Skeletal muscle tissue (tissue), 4 donors: ENCODE results near the gene BPHL. TPM values are rescaled to one million over a fixed set of nuclear protein-coding genes. Genes with fewer than 3 reads are reported as not detected.

Experiments used
- H3K27ac ChIP-seq: one replicate; pipeline ENCODE4 v1.7.0; 2013; ENCODE audit warnings: mild to moderate bottlenecking, low read depth, low read length, inconsistent platforms
- H3K27me3 ChIP-seq, 3 donors: one replicate each; pipeline ENCODE4 v1.7.0; 2013; ENCODE audit warnings: low read length in 3 of 3; ENCODE audit not compliant: control insufficient read depth in 3 of 3, insufficient read depth in 3 of 3
- H3K36me3 ChIP-seq, 3 donors: one replicate each; pipeline ENCODE4 v1.7.0; 2013; ENCODE audit warnings: low read length in 3 of 3; ENCODE audit not compliant: control insufficient read depth in 3 of 3, insufficient read depth in 3 of 3
- H3K4me1 ChIP-seq, 3 donors: one replicate each; pipeline ENCODE4 v1.7.0; 2013; ENCODE audit warnings: low read length in 3 of 3, mild to moderate bottlenecking in 3 of 3; ENCODE audit not compliant: control insufficient read depth in 3 of 3, insufficient read depth in 3 of 3
- H3K4me3 ChIP-seq, 3 donors: one replicate each; pipeline ENCODE4 v1.7.0; 2013; ENCODE audit warnings: low read length in 3 of 3
- H3K9ac ChIP-seq, 3 donors: one replicate each; pipeline ENCODE4 v1.7.0; 2013; ENCODE audit warnings: low read length in 3 of 3, mild to moderate bottlenecking in 3 of 3, moderate library complexity in 2 of 3, low read depth in 1 of 3
- H3K9me3 ChIP-seq, 3 donors: one replicate each; pipeline ENCODE4 v1.7.0; 2013; ENCODE audit warnings: low read length in 3 of 3; ENCODE audit not compliant: control insufficient read depth in 3 of 3
- total RNA-seq: library from RNA; depleted of rRNA; stranded (reverse); fragments of >200 nt; gene quantifications from one replicate; pipeline ENCODE4 v1.2.3, GENCODE V29; 2014
- donor health status: Osteomylitis.

BPHL gene
- total RNA-seq, 1 donor from 2014 or later: 17.7 TPM

DNA sequence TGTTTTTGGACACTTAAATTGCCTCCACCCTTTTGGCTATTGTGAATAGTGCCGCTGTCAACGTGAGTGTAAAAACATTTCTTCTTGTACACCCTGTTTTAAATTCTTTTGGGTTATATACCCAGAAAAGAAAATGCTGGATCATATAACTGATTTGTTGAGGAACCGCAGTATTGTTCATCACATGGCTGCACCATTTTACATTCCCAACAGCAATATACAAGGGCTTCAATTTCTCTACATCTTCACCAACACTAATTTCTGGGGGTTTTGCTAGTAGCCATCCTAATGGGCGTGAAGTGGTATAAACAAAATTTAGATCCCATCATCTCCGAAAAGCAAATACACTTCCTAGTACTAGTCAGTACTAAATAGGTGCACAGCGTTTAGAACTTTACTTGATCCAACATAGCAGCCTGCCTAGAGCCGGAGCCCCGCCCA is 579 bp upstream of the BPHL start:
- Histone ChIP-seq H3K9me3 (no peaks in the 10 kb centered on the region), H3K36me3 (peaks cover 13 to 18% (median 14%) of the 10 kb centered on the region in 3 donors), H3K9ac (peak overlapping the region; percentile 76 to 91 (median 83)), H3K27ac (peak overlapping the region; percentile 82), H3K27me3 (no peaks in the 10 kb centered on the region), H3K4me1 (peaks cover 8 to 19% (median 12%) of the 10 kb centered on the region in 3 donors), H3K4me3 (peak overlapping the region; percentile 78 to 92 (median 88))

- H3K4me3 ChIP-seq: peak overlapping the region; percentile 78 to 92 (median 88)
- H3K9ac ChIP-seq: peak overlapping the region; percentile 79 to 91 (median 83)
- H3K27me3 ChIP-seq: no peaks in the 10 kb centered on the region
- peaks cover 8 to 19% (median 12%) of the 10 kb centered on the region in 3 donors for H3K4me1 ChIP-seq
- H3K36me3 ChIP-seq: peaks cover 4 to 6% (median 6%) of the 10 kb centered on the region in 3 donors
- no peaks in the 10 kb centered on the region for H3K9me3 ChIP-seq
- H3K27ac ChIP-seq: peak overlapping the region; percentile 82
Observed at GRCh38 chr6:3119040-3119723, 671 bp downstream of the BPHL start.

- no peak overlapping the region for H3K9ac ChIP-seq
- H3K27me3 ChIP-seq: no peaks in the 10 kb centered on the region
- peaks cover 8 to 19% (median 12%) of the 10 kb centered on the region in 3 donors for H3K4me1 ChIP-seq
- H3K9me3 ChIP-seq: no peaks in the 10 kb centered on the region
- H3K27ac ChIP-seq: no peak overlapping the region
- H3K36me3 ChIP-seq: no peaks in the 10 kb centered on the region
- H3K4me3 ChIP-seq: no peak overlapping the region
Observed at GRCh38 chr6:3120765-3121089, 2.2 kb downstream of the BPHL start.

- no peaks in the 10 kb centered on the region for H3K9me3 ChIP-seq
- H3K9ac ChIP-seq: no peak overlapping the region
- H3K27me3 ChIP-seq: no peaks in the 10 kb centered on the region
- peaks cover 5 to 11% (median 10%) of the 10 kb centered on the region in 3 donors for H3K4me1 ChIP-seq
- no peaks in the 10 kb centered on the region for H3K36me3 ChIP-seq
- no peak overlapping the region for H3K4me3 ChIP-seq
- no peak overlapping the region for H3K27ac ChIP-seq
Observed at GRCh38 chr6:3122823-3123182, 4.3 kb downstream of the BPHL start.

- Histone ChIP-seq H3K27ac (no peak overlapping the region), H3K36me3 (peaks cover 8 to 16% (median 13%) of the 10 kb centered on the region in 3 donors), H3K9me3 (no peaks in the 10 kb centered on the region), H3K9ac (no peak overlapping the region), H3K4me1 (no peaks in the 10 kb centered on the region), H3K27me3 (no peaks in the 10 kb centered on the region), H3K4me3 (no peak overlapping the region)
Observed at GRCh38 chr6:3124667-3125066, 6.2 kb downstream of the BPHL start.

- no peaks in the 10 kb centered on the region for H3K9me3 ChIP-seq
- H3K9ac ChIP-seq: peak overlapping the region in 1 of 3 donors; percentile 0
- H3K4me3 ChIP-seq: no peak overlapping the region
- H3K27ac ChIP-seq: no peak overlapping the region
- no peaks in the 10 kb centered on the region for H3K4me1 ChIP-seq
- peaks cover 15 to 25% (median 22%) of the 10 kb centered on the region in 3 donors for H3K36me3 ChIP-seq
- H3K27me3 ChIP-seq: no peaks in the 10 kb centered on the region
Observed at GRCh38 chr6:3125815-3126214, 7.3 kb downstream of the BPHL start.

DNA sequence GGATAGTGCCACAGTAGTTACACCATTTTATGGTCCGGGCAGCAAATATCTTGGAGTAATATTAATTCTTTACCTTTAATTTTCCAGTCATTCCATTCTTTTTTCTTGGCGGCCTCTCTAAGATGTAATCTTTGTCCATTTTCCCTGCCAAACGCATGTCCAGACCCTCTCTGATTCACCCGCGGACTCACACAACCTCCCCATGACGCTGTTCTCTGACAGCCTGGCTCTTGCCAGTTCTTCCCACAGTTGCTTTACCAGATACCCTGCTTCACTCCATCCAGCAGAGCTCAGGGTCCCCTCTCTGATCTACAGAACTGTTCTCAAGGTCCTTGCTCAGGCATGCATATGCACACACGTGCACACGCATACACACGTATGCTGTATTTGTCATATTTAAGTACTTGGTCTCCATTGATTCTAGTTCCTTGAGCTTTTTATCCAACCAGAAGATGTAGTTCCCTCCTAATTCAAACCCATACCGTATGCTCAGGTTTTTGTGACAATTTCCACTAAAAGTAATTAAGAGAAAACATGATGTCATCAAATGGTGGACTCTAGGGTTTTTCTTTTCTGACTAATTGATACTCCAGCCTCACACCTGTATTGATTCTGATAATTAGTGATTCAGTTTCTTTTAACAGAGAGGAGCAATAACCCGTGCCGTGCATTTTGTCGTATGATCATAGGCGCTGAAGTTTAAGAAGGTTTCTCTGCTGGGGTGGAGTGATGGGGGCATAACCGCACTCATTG is 10.0 kb downstream of the BPHL start:
- no peaks in the 10 kb centered on the region for H3K9me3 ChIP-seq
- no peaks in the 10 kb centered on the region for H3K27me3 ChIP-seq
- H3K36me3 ChIP-seq: peaks cover 31 to 41% (median 39%) of the 10 kb centered on the region in 3 donors
- no peak overlapping the region for H3K4me3 ChIP-seq
- no peak overlapping the region for H3K9ac ChIP-seq
- H3K27ac ChIP-seq: no peak overlapping the region
- H3K4me1 ChIP-seq: no peaks in the 10 kb centered on the region

- H3K4me3 ChIP-seq: no peak overlapping the region
- no peaks in the 10 kb centered on the region for H3K4me1 ChIP-seq
- H3K27ac ChIP-seq: no peak overlapping the region
- H3K9ac ChIP-seq: no peak overlapping the region
- no peaks in the 10 kb centered on the region for H3K27me3 ChIP-seq
- H3K9me3 ChIP-seq: no peaks in the 10 kb centered on the region
- H3K36me3 ChIP-seq: peaks cover 35 to 50% (median 49%) of the 10 kb centered on the region in 3 donors
Observed at GRCh38 chr6:3131695-3132094, 13.2 kb downstream of the BPHL start.

DNA sequence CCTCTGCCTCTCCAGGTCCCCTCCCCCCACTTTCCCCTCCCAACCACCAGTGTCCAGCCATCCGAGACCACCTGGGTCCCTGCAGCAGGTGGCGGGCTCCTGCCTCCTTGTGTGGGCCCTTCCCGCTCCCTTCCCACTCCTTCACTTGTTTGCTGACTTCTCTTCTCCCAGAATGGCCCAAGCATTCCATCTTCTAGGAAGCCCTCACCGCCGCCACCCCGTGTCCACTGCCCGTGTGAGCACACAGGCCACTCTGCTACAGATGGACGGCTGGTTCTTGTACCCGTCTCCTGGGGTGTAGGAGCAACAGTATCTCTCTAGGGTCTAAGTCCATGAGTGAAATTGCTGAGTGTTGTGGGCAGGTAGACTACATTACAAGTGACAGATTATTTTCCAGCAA is 15.0 kb downstream of the BPHL start:
- H3K9ac ChIP-seq: no peak overlapping the region
- no peaks in the 10 kb centered on the region for H3K27me3 ChIP-seq
- H3K4me3 ChIP-seq: no peak overlapping the region
- H3K36me3 ChIP-seq: peaks cover 37 to 60% (median 56%) of the 10 kb centered on the region in 3 donors
- H3K9me3 ChIP-seq: no peaks in the 10 kb centered on the region
- H3K4me1 ChIP-seq: no peaks in the 10 kb centered on the region
- H3K27ac ChIP-seq: no peak overlapping the region

DNA sequence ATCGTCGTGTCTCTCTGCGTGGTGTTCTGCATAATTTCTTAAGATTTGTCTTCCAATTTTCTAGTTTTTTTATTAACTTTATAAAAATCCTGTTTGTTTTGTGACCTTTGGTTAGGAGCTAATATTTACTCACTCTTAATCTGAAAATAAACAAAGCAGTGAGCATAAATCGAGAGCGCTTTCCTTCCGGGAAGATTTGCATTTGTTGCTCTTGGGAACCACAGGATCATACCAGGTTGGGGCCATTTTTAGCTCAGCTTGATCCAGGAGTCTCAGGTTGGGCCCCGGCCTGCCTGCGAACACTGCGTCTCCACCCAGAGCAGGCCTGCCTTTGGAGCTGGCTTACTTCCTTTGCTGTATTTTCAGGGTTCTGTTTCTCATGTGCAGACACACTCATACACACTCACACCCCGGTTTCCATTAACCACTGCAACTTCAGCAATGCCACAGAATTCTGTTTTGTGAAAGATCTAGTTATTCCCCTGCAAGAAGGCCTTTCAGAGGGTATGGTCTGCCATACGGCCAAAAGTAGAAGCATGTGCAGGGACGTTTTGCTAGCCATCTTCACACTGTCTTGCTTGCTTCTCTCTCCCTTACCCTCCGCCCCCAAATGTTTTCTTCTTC is 17.3 kb downstream of the BPHL start:
- peaks cover 30 to 50% (median 47%) of the 10 kb centered on the region in 3 donors for H3K36me3 ChIP-seq
- no peak overlapping the region for H3K27ac ChIP-seq
- no peak overlapping the region for H3K9ac ChIP-seq
- no peaks in the 10 kb centered on the region for H3K27me3 ChIP-seq
- no peaks in the 10 kb centered on the region for H3K9me3 ChIP-seq
- H3K4me1 ChIP-seq: peaks cover 11 to 17% (median 14%) of the 10 kb centered on the region in 3 donors
- no peak overlapping the region for H3K4me3 ChIP-seq
